K562 (cell line): Measurements from ENCODE around the gene FADS1. TPM values are rescaled to one million over a fixed set of nuclear protein-coding genes. Genes with fewer than 3 reads are reported as not detected.

ENCODE experiments used
- CEBPG ChIP-seq, 3 experiments: fragments of 200-800 bp in 1 of 3; sonication (Bioruptor generic) in 1 of 3; sonication (generic) in 1 of 3; formaldehyde crosslinking in 1 of 3; IDR thresholded peaks in 2 of 3; conservative IDR thresholded peaks in 1 of 3; 2 replicates each; pipeline versions ENCODE4 v1.6.1 to v1.8.0; 2016 to 2022; ENCODE audit warnings: missing compliant biosample characterization in 2 of 3, missing genetic modification characterization in 2 of 3, mild to moderate bottlenecking in 1 of 3, missing genetic modification reagents in 1 of 3
- DPF2 ChIP-seq: fragments of 450-650 bp; IDR thresholded peaks from 2 replicates; pipeline ENCODE4 v1.6.1; 2016
- EGR1 ChIP-seq: fragments of 450-650 bp; conservative IDR thresholded peaks from 2 replicates; pipeline ENCODE4 v1.6.1; 2017; ENCODE audit warnings: mild to moderate bottlenecking
- HSF4 ChIP-seq: fragments of 250-450 bp; sonication (Bioruptor Pico); IDR thresholded peaks from 2 replicates; pipeline ENCODE4 v2.1.2; 2022; ENCODE audit warnings: mild to moderate bottlenecking, moderate library complexity, borderline replicate concordance
- TFAM ChIP-seq: fragments of 250-450 bp; sonication (Bioruptor Pico); conservative IDR thresholded peaks from 2 replicates; pipeline ENCODE4 v1.5.0; 2021; ENCODE audit warnings: mild to moderate bottlenecking, moderate library complexity
- THRA ChIP-seq: fragments of 450-650 bp; IDR thresholded peaks from 2 replicates; pipeline ENCODE4 v1.6.1; 2017; ENCODE audit warnings: mild to moderate bottlenecking, moderate library complexity
- ZNF589 ChIP-seq: fragments of 200-800 bp; sonication (Bioruptor generic); IDR thresholded peaks from 2 replicates; pipeline ENCODE4 v1.6.1; 2016; ENCODE audit warnings: low read depth, missing genetic modification characterization, missing compliant biosample characterization
- polyA plus RNA-seq, 8 experiments: library from polyadenylated mRNA; depleted of rRNA in 4 of 8; stranded (reverse) in 5 of 8; unstranded in 3 of 8; fragments of >200 nt; fragmentation: Nextera tagmentation in 2 of 8; fragmentation: Illumina TruSeq in 1 of 8; extraction: Ambion mirVana in 2 of 8; extraction: Trizol in 1 of 8; gene quantifications; 2 replicates each; pipeline versions ENCODE4 v1.2.1 to v1.2.3, GENCODE V29; 2011 to 2014; ENCODE audit warnings: inconsistent platforms in 1 of 8, missing spikeins in 1 of 8
- total RNA-seq, 7 experiments: library from RNA; depleted of rRNA in 6 of 7; stranded (reverse); fragments of >200 nt in 6 of 7; fragmentation: Illumina TruSeq in 2 of 7; extraction: Trizol in 2 of 7; gene quantifications; 2 replicates each; pipeline versions ENCODE4 v1.2.1 to v1.2.3, GENCODE V29; 2011 to 2021; ENCODE audit warnings: low replicate concordance in 1 of 7
- TF ChIP-seq, protein P1 (sequence below): fragments of 200-800 bp; sonication (Bioruptor generic); IDR thresholded peaks from 2 replicates; pipeline ENCODE4 v1.6.1; 2017; ENCODE audit warnings: missing genetic modification characterization, missing compliant biosample characterization

The FADS1 gene
- total and polyA plus RNA-seq, 9 of the 15 experiments (the other 6 are each of a cell fraction or from before 2014, with no cell fraction given), result 110 to 864 (median 364) TPM

DNA sequence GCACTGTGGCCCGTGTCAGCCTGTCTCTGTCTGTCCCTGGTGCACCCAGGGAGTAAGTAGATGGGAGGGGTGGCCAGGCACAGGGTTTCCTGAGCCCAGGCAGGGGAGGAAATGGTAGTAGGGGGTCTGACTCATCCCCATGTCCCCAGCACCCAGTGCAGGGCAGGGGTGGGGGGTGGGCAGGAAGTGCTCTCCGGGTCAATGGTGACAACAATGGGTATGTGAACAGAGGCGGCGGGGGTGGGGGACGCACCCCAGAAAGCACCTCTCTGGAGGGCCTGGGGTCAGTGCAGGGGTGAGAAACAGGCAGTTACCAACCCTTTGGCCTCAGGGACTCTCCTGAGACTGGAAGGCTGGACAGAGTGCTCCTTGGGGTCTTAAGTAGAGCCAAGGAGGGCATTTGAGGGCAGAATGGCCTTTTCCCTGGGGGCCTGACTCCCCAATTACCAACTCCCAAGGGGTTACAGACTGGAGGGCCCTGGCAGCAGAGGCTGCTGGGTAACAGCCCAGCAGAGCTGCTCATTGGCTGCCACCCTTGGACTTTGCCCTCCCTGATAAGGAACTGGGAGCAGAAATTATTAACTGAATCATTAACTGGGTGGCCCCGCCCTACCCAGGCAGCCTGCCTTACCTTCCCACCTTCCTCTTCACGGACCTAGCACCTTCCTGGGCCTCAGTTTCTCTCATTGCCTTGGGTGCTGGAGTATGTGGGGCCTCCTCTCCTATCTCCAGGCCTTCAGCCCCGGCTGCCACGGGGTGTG is 60.2 kb downstream of the FADS1 start (continued):
- TF ChIP-seq CEBPG (CRISPR knock-in tag; IDR thresholded peaks at IDR 0.05) (no peak), CEBPG (tag; conservative IDR thresholded peaks at IDR 0.05 in 1 of 2, IDR thresholded peaks at IDR 0.05 in 1 of 2) (no peak), HSF4 (CRISPR knock-in tag) (no peak), THRA (no peak), DPF2 (peak; percentile 36; the same call in 1 of the 2 replicates), TFAM (CRISPR knock-in tag) (no peak), EGR1 (peak; percentile 66), ZNF589 (CRISPR knock-in tag) (peak; percentile 74)
- TF ChIP-seq, protein P1, sequence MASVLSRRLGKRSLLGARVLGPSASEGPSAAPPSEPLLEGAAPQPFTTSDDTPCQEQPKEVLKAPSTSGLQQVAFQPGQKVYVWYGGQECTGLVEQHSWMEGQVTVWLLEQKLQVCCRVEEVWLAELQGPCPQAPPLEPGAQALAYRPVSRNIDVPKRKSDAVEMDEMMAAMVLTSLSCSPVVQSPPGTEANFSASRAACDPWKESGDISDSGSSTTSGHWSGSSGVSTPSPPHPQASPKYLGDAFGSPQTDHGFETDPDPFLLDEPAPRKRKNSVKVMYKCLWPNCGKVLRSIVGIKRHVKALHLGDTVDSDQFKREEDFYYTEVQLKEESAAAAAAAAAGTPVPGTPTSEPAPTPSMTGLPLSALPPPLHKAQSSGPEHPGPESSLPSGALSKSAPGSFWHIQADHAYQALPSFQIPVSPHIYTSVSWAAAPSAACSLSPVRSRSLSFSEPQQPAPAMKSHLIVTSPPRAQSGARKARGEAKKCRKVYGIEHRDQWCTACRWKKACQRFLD (CRISPR knock-in tag), result 0 out of 2 replicates have a peak, but pooled peaks have one; percentile 53
- TF ChIP-seq, all 486 proteins: peak for 16
